ENCODE data around the gene KRT75. TPM values are rescaled to one million over a fixed set of nuclear protein-coding genes. Genes with fewer than 3 reads are reported as not detected.

KRT75 gene
- total and polyA plus RNA-seq, 8 donors, result not detected

DNA sequence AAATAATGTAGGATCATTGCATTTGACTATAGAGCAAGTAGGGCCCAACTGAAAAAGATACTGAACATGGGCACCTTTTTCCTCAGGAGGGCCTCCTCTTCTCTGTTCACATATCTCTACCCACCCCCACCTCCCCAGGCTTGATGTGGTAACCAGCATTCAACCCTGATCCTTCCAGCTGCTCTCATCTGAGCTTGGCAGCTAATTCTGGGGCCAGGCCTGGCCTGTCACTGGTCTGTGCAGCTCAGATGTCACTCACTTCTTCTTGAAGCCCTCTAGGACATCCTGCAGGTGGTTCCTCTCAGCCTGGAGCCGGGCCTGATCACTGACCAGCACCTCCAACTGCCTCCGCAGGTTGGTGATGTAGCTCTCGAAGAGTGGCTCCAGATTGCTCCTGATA is 50.8 kb downstream of the KRT75 start:
- Histone ChIP-seq H3K27ac (no peak overlapping the region), H3K4me1 (no peaks in the 10 kb centered on the region), H3K36me3 (no peaks in the 10 kb centered on the region), H3K4me3 (no peak overlapping the region), H3K9me3 (no peaks in the 10 kb centered on the region), H3K27me3 (peaks cover 0 to 13% (median 0%) of the 10 kb centered on the region in 3 donors)
- DNase-seq, result no peak
- 87 to 97% (median 90%) methylated on average over 3 of the region's 3 CpGs for WGBS, 5 donors
- TF ChIP-seq POLR2AphosphoS5 (IDR thresholded peaks at IDR 0.05) (no peak), EP300 (IDR thresholded peaks at IDR 0.05) (no peak), POLR2A (IDR thresholded peaks at IDR 0.05) (no peak)
- TF ChIP-seq, protein P1, sequence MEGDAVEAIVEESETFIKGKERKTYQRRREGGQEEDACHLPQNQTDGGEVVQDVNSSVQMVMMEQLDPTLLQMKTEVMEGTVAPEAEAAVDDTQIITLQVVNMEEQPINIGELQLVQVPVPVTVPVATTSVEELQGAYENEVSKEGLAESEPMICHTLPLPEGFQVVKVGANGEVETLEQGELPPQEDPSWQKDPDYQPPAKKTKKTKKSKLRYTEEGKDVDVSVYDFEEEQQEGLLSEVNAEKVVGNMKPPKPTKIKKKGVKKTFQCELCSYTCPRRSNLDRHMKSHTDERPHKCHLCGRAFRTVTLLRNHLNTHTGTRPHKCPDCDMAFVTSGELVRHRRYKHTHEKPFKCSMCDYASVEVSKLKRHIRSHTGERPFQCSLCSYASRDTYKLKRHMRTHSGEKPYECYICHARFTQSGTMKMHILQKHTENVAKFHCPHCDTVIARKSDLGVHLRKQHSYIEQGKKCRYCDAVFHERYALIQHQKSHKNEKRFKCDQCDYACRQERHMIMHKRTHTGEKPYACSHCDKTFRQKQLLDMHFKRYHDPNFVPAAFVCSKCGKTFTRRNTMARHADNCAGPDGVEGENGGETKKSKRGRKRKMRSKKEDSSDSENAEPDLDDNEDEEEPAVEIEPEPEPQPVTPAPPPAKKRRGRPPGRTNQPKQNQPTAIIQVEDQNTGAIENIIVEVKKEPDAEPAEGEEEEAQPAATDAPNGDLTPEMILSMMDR (IDR thresholded peaks at IDR 0.05), result no peak
- intact Hi-C loops (cut with DNase I; ENCODE audit: low total_unique reads), result no loop called here

DNA sequence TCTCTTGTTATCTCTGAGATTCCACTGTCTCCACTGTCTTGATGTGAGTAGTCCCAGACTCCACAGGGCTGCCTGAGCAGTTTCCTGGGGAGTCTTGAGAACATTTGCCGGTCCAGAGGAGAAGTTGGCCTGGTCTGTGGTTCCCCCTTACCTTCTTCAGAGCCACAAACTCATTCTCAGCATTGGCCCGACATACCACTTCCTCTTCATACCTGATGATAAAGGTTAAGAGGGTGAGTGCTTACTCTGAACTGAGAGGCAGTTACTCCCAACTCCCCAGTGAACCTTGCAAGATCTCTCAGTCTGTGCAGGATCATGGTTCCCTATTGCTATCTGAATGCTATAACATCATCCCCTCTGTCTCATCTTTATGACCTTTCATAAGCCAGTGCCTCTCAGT is 51.3 kb downstream of the KRT75 start:
- H3K4me3 ChIP-seq, result no peak overlapping the region
- no peak overlapping the region for H3K27ac ChIP-seq
- TF ChIP-seq, protein P1 (IDR thresholded peaks at IDR 0.05), result no peak
- TF ChIP-seq EP300 (IDR thresholded peaks at IDR 0.05), result no peak
- TF ChIP-seq POLR2A (IDR thresholded peaks at IDR 0.05), result no peak
- TF ChIP-seq POLR2AphosphoS5 (IDR thresholded peaks at IDR 0.05), result no peak
- no peaks in the 10 kb centered on the region for H3K4me1 ChIP-seq
- no peak for DNase-seq
- no peaks in the 10 kb centered on the region for H3K36me3 ChIP-seq
- intact Hi-C loops (cut with DNase I; ENCODE audit: low total_unique reads), result no loop called here
- whole genome bisulfite sequencing, 5 donors, result 61 to 80% (median 69%) methylated on average over 2 of the region's 2 CpGs
- no peaks in the 10 kb centered on the region for H3K9me3 ChIP-seq
- H3K27me3 ChIP-seq, result peaks cover 0 to 12% (median 0%) of the 10 kb centered on the region in 3 donors

DNA sequence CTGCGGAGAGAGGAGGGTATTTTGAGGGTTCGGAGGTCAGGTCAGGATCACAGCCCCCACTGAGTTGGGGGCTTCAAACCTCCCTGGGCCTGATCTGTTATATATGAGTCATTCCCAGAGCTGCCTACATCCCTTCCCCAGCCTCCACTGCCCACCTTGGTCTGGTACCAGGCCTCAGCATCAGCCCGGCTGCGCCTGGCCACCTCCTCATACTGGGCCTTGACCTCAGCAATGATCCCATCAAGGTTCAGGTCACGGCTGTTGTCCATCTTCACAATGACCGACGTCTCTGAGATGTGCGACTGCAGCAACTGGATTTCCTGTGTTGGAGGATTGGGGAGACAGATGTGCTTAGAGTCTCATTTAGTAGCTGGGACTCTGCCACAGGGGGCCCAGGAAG is 53.0 kb downstream of the KRT75 start:
- TF ChIP-seq POLR2A (IDR thresholded peaks at IDR 0.05), result no peak
- no peak for TF ChIP-seq EP300 (IDR thresholded peaks at IDR 0.05)
- no peak for TF ChIP-seq POLR2AphosphoS5 (IDR thresholded peaks at IDR 0.05)
- TF ChIP-seq, protein P1 (IDR thresholded peaks at IDR 0.05), result no peak
- Histone ChIP-seq H3K9me3 (no peaks in the 10 kb centered on the region), H3K4me3 (no peak overlapping the region), H3K4me1 (no peaks in the 10 kb centered on the region), H3K36me3 (no peaks in the 10 kb centered on the region), H3K27ac (no peak overlapping the region), H3K27me3 (peaks cover 0 to 13% (median 0%) of the 10 kb centered on the region in 3 donors)
- DNase-seq, result no peak
- 83 to 94% (median 88%) methylated on average over 6 to 8 of the region's 8 CpGs for WGBS, 5 donors
- intact Hi-C loops (cut with DNase I; ENCODE audit: low total_unique reads), result no loop called here

DNA sequence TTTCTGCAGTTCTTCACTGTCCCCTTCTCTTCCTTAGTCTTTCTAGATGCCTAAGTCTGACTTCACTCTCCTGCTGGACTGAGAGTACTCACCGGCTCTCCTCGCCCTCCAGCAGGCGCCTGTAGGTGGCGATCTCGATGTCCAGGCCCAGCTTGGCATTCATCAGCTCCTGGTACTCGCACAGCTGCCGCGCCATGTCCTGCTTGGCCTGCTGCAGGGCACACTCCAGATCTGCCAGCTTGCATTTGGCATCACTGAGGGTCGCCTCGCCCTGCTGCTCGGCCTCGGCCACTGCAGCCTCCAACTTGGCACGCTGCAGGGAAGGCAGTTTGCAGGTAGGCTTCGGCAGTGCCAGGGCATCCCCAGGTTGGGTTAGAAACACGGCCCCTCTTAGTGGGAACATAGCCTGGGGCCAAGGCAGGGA is 53.9 kb downstream of the KRT75 start:
- TF ChIP-seq, protein P1 (IDR thresholded peaks at IDR 0.05), result peak in 5 of 7 experiments; percentile 16 to 54 (median 34)
- no peak for TF ChIP-seq POLR2AphosphoS5 (IDR thresholded peaks at IDR 0.05)
- no peak for TF ChIP-seq POLR2A (IDR thresholded peaks at IDR 0.05)
- no peak overlapping the region for H3K27ac ChIP-seq
- H3K4me1 ChIP-seq, result no peaks in the 10 kb centered on the region
- no peaks in the 10 kb centered on the region for H3K36me3 ChIP-seq
- H3K27me3 ChIP-seq, result peaks cover 0 to 11% (median 0%) of the 10 kb centered on the region in 3 donors
- 42 to 65% (median 50%) methylated on average over 12 to 15 of the region's 15 CpGs for WGBS, 5 donors
- intact Hi-C loops (cut with DNase I; ENCODE audit: low total_unique reads), result no loop called here
- no peaks in the 10 kb centered on the region for H3K9me3 ChIP-seq
- H3K4me3 ChIP-seq, result no peak overlapping the region
- peak; percentile 57 to 58 for DNase-seq

Measured in stomach (tissue), 9 donors.